Mucosa of rectum (tissue), 2 donors: Measurements from ENCODE around the gene ATG9B.

Experiments
- H3K27ac ChIP-seq, 2 donors: one replicate each; pipeline ENCODE4 v1.7.0; 2013; ENCODE audit warnings: inconsistent platforms in 2 of 2, low read depth in 2 of 2, low read length in 2 of 2
- H3K27me3 ChIP-seq, 2 donors: one replicate each; pipeline ENCODE4 v1.7.0; 2013; ENCODE audit warnings: low read length in 2 of 2; ENCODE audit not compliant: control insufficient read depth in 2 of 2, insufficient read depth in 2 of 2
- H3K36me3 ChIP-seq, 2 donors: one replicate each; pipeline ENCODE4 v1.7.0; 2013; ENCODE audit warnings: low read length in 2 of 2; ENCODE audit not compliant: control insufficient read depth in 2 of 2, insufficient read depth in 2 of 2
- H3K4me1 ChIP-seq, 2 donors: one replicate each; pipeline ENCODE4 v1.7.0; 2013; ENCODE audit warnings: low read length in 2 of 2, mild to moderate bottlenecking in 1 of 2; ENCODE audit not compliant: control insufficient read depth in 2 of 2, insufficient read depth in 2 of 2
- H3K4me3 ChIP-seq, 2 donors: one replicate each; pipeline ENCODE4 v1.7.0; 2013; ENCODE audit warnings: low read length in 2 of 2
- H3K9ac ChIP-seq, 2 donors: one replicate each; pipeline ENCODE4 v1.7.0; 2013; ENCODE audit warnings: low read length in 2 of 2, low read depth in 1 of 2, mild to moderate bottlenecking in 1 of 2
- H3K9me3 ChIP-seq, 2 donors: one replicate each; pipeline ENCODE4 v1.7.0; 2013; ENCODE audit warnings: low read length in 2 of 2; ENCODE audit not compliant: control insufficient read depth in 2 of 2
- donor health status: healthy.
- donor health status: Normal muscosa, but diverticular disease.

ATG9B gene

DNA sequence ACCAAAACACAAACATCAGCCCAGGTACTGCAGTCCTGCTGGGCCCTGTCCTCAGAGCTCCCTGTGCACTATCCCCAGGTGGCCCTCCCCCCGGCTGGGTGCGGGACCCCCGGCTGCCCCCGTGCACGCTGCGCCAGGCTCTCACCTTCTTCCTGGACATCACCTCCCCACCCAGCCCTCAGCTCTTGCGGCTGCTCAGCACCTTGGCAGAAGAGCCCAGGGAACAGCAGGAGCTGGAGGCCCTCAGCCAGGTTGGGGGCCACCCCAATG lies 14.3 kb downstream of the ATG9B start:
- H3K27me3 ChIP-seq, result no peaks in the 10 kb centered on the region
- H3K4me1 ChIP-seq, result peaks cover 12 to 29% of the 10 kb centered on the region in 2 donors
- H3K4me3 ChIP-seq, result no peak overlapping the region
- H3K27ac ChIP-seq, result no peak overlapping the region
- H3K9me3 ChIP-seq, result no peaks in the 10 kb centered on the region
- no peaks in the 10 kb centered on the region for H3K36me3 ChIP-seq
- H3K9ac ChIP-seq, result no peak overlapping the region

DNA sequence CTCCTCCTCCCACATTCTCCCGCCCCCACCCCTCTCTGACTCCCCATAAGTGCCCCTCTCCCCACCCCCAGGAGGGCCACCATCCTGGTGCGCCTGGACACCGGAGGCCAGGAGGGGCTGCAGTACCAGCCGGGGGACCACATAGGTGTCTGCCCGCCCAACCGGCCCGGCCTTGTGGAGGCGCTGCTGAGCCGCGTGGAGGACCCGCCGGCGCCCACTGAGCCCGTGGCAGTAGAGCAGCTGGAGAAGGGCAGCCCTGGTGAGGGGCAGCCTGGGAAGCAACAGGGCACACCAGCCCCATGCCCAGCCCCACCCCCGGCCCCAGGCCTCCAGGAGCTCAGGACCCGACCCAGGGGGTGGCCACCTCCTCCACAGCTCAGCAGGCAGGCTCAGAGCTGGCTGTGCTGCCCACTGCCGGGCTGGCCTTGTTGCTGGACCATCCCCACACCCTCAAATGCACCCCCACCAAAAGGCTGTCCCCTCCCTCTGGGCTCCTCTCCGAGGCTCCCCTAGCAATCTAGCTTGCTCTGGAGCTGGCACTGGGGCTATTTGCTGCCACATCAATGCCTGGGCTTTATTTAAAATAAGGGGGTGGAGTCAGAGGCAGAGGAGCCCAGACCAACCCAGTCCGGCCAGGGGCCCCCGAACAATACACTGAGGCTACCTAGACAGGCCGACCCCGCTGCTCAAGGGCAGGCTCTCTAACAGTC lies 14.8 kb downstream of the ATG9B start:
- no peaks in the 10 kb centered on the region for H3K36me3 ChIP-seq
- no peak overlapping the region for H3K9ac ChIP-seq
- no peak overlapping the region for H3K27ac ChIP-seq
- no peaks in the 10 kb centered on the region for H3K9me3 ChIP-seq
- H3K4me3 ChIP-seq, result no peak overlapping the region
- peaks cover 12 to 29% of the 10 kb centered on the region in 2 donors for H3K4me1 ChIP-seq
- no peaks in the 10 kb centered on the region for H3K27me3 ChIP-seq

DNA sequence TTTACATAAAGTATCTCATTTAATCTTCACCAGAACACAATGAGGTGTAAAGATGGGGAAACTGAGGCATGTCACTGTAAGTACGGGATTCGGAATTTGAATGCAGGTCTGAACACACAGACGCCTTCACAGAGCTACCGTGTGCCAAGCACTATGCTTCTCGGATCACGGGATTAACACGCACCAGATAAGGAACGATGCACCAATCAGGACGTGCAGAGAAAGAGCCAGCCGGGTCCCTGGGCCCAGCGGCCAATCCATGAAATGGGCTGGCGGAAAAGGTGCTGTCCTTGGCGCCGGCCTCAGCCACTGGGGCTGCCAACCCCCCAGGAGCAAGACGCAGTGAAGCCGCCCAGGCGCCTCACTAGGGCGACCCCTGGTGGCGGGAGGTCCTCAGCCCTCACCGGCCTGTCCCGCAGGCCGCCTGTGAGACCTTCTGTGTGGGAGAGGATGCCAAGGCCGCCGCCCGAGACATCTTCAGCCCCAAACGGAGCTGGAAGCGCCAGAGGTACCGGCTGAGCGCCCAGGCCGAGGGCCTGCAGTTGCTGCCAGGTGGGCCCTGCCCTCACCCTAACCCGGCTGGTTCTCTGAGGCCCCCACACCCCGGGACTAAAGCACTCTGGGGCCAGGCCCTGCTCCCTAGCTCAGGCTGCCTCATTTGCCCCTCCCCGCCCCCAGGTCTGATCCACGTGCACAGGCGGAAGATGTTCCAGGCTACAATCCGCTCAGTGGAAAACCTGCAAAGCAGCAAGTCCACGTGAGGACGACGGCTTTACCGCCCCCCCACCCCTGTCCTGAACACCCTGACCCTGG lies 15.6 kb downstream of the ATG9B start:
- Histone ChIP-seq H3K36me3 (no peaks in the 10 kb centered on the region), H3K27ac (peak overlapping the region in 1 of 2 donors; percentile 13), H3K9ac (peak overlapping the region in 1 of 2 donors; percentile 32), H3K4me1 (peaks cover 12 to 24% of the 10 kb centered on the region in 2 donors), H3K27me3 (no peaks in the 10 kb centered on the region), H3K9me3 (no peaks in the 10 kb centered on the region), H3K4me3 (peak overlapping the region; percentile 41 to 68)

DNA sequence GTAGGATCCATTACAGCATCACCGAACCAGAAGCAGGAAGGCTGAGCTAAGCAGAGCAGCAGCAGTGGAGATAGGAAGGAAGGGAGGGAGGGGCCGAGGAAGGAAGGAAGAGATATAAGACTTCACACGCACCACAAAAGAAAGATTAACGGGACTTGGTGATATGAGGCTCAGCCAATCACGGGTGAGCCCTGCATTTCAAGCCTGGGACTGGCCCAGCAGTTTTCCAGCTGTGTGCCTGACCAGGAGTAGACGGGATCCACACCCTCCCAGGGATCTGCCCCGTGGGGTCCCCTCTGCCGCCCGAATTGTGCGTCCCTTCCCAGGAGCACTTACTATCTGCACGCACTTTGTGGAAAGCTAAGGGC lies 16.2 kb downstream of the ATG9B start:
- H3K4me3 ChIP-seq, result peak overlapping the region; percentile 41 to 68
- H3K27me3 ChIP-seq, result no peaks in the 10 kb centered on the region
- peaks cover 15 to 22% of the 10 kb centered on the region in 2 donors for H3K4me1 ChIP-seq
- no peaks in the 10 kb centered on the region for H3K9me3 ChIP-seq
- H3K9ac ChIP-seq, result no peak overlapping the region
- H3K36me3 ChIP-seq, result no peaks in the 10 kb centered on the region
- H3K27ac ChIP-seq, result peak overlapping the region in 1 of 2 donors; percentile 13

DNA sequence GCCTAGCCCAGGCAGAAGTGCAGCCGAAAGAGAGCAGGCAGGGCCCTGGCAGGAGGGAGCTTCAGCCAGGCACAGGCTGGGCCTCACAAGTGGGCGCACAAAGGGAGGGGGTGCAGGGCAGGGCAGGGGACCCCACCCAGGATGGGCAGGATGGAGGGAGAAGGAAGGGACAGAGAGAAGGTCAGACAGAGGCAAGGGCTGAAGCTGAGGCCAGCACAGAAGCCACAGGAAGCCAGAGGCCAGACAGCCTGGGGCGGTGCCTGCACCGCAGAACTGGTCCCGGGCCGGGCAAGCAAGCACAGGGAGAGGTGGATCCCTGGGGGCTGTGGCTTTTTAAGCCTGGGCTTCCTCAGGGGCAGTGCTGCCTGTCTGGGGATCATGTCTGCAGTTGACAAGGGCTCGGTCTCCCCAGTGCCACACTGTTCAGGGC lies 16.8 kb downstream of the ATG9B start:
- Histone ChIP-seq H3K27ac (no peak overlapping the region), H3K4me3 (no peak overlapping the region), H3K36me3 (no peaks in the 10 kb centered on the region), H3K9ac (no peak overlapping the region), H3K9me3 (no peaks in the 10 kb centered on the region), H3K4me1 (peaks cover 10 to 15% of the 10 kb centered on the region in 2 donors), H3K27me3 (no peaks in the 10 kb centered on the region)

DNA sequence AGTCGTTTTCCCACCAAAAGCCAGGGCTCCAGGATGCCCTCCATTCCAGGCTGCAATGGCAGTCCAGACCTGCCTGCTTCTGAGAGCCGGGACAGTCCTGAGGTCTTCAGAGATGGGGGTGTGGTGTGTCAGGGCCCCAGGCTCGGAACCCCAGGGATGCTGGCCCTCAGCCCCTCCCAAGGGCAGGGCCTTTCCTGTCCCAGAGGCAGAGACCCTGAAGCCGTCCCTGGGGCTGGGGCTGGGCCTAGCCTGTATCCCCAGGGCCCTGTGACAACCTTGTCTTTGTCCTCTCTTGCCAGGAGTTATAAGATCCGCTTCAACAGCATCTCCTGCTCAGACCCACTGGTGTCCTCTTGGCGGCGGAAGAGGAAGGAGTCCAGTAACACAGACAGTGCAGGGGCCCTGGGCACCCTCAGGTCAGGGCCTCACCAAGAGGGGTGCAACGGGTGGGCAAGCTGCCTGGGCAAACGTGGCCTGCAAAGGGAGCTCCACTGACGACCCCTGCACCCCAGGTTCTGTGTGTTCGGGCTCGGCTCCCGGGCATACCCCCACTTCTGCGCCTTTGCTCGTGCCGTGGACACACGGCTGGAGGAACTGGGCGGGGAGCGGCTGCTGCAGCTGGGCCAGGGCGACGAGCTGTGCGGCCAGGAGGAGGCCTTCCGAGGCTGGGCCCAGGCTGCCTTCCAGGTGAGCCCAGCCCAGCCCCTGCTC lies 17.5 kb downstream of the ATG9B start:
- peaks cover 5 to 9% of the 10 kb centered on the region in 2 donors for H3K4me1 ChIP-seq
- no peaks in the 10 kb centered on the region for H3K9me3 ChIP-seq
- H3K27ac ChIP-seq, result no peak overlapping the region
- H3K4me3 ChIP-seq, result no peak overlapping the region
- H3K36me3 ChIP-seq, result no peaks in the 10 kb centered on the region
- H3K27me3 ChIP-seq, result no peaks in the 10 kb centered on the region
- H3K9ac ChIP-seq, result no peak overlapping the region

DNA sequence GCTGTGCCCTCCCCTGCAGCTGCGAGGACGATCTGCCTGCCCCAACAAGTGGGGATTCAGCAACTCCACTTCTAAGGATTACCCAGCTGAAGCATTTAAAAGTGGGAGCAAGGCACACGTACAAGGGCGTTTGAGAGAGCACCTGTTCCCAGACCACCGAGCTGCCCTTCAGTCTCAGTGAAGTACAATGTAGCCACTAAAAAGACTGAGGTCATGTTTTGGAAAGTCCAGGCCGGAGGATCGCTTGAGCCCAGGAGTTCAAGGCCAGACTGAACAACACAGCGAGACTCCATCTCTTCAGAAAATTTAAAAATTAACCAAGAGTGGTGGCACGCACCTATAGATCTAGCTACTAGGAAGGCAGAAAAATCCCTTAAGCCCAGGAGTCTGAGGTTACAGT lies 18.7 kb downstream of the ATG9B start:
- H3K4me3 ChIP-seq, result no peak overlapping the region
- no peaks in the 10 kb centered on the region for H3K36me3 ChIP-seq
- no peaks in the 10 kb centered on the region for H3K9me3 ChIP-seq
- H3K4me1 ChIP-seq, result peaks cover 3 to 6% of the 10 kb centered on the region in 2 donors
- H3K27ac ChIP-seq, result no peak overlapping the region
- H3K9ac ChIP-seq, result no peak overlapping the region
- H3K27me3 ChIP-seq, result no peaks in the 10 kb centered on the region

DNA sequence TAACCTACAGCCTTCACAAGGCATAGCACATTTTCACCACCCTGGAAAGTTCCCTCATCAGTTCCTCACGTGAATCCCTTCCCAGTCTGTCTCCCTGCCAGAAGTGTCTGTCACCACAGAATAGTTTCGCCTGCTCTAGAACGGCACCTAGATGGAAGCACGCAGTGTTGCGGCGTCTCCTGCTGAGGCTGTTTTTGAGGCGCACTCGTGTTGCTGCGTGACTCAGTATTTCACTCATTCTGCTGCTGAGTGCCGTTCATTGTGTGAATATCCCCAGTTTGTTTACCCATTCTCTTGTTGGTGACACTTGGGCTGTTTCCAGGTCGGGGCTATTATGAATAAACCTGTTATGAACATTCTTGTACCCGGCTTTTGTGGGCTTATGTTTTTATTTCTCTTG lies 20.7 kb downstream of the ATG9B start:
- Histone ChIP-seq H3K4me3 (no peak overlapping the region), H3K27ac (no peak overlapping the region), H3K9ac (no peak overlapping the region), H3K27me3 (no peaks in the 10 kb centered on the region), H3K9me3 (no peaks in the 10 kb centered on the region), H3K36me3 (no peaks in the 10 kb centered on the region), H3K4me1 (peaks cover 3 to 4% of the 10 kb centered on the region in 2 donors)

DNA sequence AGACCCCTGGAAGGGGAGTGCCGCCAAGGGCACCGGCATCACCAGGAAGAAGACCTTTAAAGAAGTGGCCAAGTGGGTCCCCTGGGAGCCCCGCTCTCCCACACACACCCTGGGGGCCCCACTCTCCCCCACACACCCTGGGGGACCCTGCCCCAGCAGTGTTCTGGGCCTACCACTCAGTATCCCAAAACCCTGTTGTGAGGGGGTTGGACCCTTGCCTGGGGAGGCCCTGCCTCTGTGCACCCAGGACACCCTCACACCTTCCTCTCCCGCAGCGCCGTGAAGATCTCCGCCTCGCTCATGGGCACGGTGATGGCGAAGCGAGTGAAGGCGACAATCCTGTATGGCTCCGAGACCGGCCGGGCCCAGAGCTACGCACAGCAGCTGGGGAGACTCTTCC lies 22.7 kb downstream of the ATG9B start:
- Histone ChIP-seq H3K9me3 (no peaks in the 10 kb centered on the region), H3K9ac (no peak overlapping the region), H3K4me1 (peaks cover 0 to 3% of the 10 kb centered on the region in 2 donors)

DNA sequence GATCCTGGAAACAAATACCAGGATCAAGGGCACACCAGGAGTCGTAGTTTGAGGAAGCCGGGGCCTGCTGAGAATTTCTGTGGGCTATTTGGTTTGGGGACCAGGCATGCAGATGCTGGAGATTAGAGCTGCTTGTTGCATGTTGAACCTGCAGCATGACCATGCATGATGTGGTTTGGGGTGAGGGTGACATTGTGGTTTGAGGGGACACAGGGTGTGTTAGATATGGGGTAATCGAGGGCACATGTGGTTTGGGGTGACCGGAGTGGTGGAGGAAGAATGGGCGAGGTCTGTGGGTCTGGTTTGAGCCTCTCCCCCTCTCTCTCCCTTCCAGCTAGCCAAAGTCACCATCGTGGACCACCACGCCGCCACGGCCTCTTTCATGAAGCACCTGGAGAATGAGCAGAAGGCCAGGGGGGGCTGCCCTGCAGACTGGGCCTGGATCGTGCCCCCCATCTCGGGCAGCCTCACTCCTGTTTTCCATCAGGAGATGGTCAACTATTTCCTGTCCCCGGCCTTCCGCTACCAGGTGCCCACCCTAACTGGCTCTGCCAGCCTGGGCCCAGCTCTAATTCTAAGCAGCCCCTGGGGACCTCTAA lies 23.3 kb downstream of the ATG9B start:
- Histone ChIP-seq H3K27ac (no peak overlapping the region), H3K9ac (no peak overlapping the region), H3K4me3 (no peak overlapping the region), H3K9me3 (no peaks in the 10 kb centered on the region), H3K4me1 (peaks cover 0 to 3% of the 10 kb centered on the region in 2 donors), H3K36me3 (no peaks in the 10 kb centered on the region), H3K27me3 (no peaks in the 10 kb centered on the region)

More for the DNA sequence above, 22.7 kb downstream of the ATG9B start:
- H3K4me3 ChIP-seq, result no peak overlapping the region
- no peak overlapping the region for H3K27ac ChIP-seq
- H3K36me3 ChIP-seq, result no peaks in the 10 kb centered on the region
- H3K27me3 ChIP-seq, result no peaks in the 10 kb centered on the region
